ENCODE data around the gene FHAD1. TPM values are rescaled to one million over a fixed set of nuclear protein-coding genes. Genes with fewer than 3 reads are reported as not detected.
A peak's percentile ranks its signal among the peaks of the same experiment; 100 is the strongest.

The FHAD1 gene
- total RNA-seq, 1 donor from 2014 or later = not detected

GRCh38 chr1:15435239-15436077 lies 188.4 kb downstream of the FHAD1 start:
- Histone ChIP-seq H3K36me3 (ENCODE audit: control insufficient read depth, insufficient read depth, low read length) (peaks cover 3% of the 10 kb centered on the region), H3K27me3 (ENCODE audit: control insufficient read depth, insufficient read depth, low read length) (no peaks in the 10 kb centered on the region), H3K4me3 (ENCODE audit: low read depth, low read length) (no peak overlapping the region)
- no peak for TF ChIP-seq CTCF (IDR thresholded peaks at IDR 0.05; ENCODE audit: insufficient read depth, low read length, severe bottlenecking)
- DNase-seq (ENCODE audit: low read depth) = no peak
- FAIRE-seq = peak; percentile 96

GRCh38 chr1:15436881-15437442 lies 189.9 kb downstream of the FHAD1 start:
- FAIRE-seq = no peak
- no peak for DNase-seq (ENCODE audit: low read depth)
- Histone ChIP-seq H3K27me3 (ENCODE audit: control insufficient read depth, insufficient read depth, low read length) (no peaks in the 10 kb centered on the region), H3K36me3 (ENCODE audit: control insufficient read depth, insufficient read depth, low read length) (no peaks in the 10 kb centered on the region), H3K4me3 (ENCODE audit: low read depth, low read length) (no peak overlapping the region)
- TF ChIP-seq CTCF (IDR thresholded peaks at IDR 0.05; ENCODE audit: insufficient read depth, low read length, severe bottlenecking) = no peak

GRCh38 chr1:15439325-15439724 lies 192.3 kb downstream of the FHAD1 start:
- no peaks in the 10 kb centered on the region for H3K36me3 ChIP-seq (ENCODE audit: control insufficient read depth, insufficient read depth, low read length)
- FAIRE-seq (no peak), DNase-seq (ENCODE audit: low read depth) (no peak)
- TF ChIP-seq CTCF (IDR thresholded peaks at IDR 0.05; ENCODE audit: insufficient read depth, low read length, severe bottlenecking) = no peak
- no peaks in the 10 kb centered on the region for H3K27me3 ChIP-seq (ENCODE audit: control insufficient read depth, insufficient read depth, low read length)
- H3K4me3 ChIP-seq (ENCODE audit: low read depth, low read length) = no peak overlapping the region

GRCh38 chr1:15440357-15440756 lies 193.3 kb downstream of the FHAD1 start:
- FAIRE-seq = no peak
- H3K27me3 ChIP-seq (ENCODE audit: control insufficient read depth, insufficient read depth, low read length) = no peaks in the 10 kb centered on the region

GRCh38 chr1:15441247-15441646 lies 194.2 kb downstream of the FHAD1 start:
- FAIRE-seq = no peak
- no peak for DNase-seq (ENCODE audit: low read depth)
- TF ChIP-seq CTCF (IDR thresholded peaks at IDR 0.05; ENCODE audit: insufficient read depth, low read length, severe bottlenecking) = no peak
- Histone ChIP-seq H3K4me3 (ENCODE audit: low read depth, low read length) (no peak overlapping the region), H3K36me3 (ENCODE audit: control insufficient read depth, insufficient read depth, low read length) (no peaks in the 10 kb centered on the region), H3K27me3 (ENCODE audit: control insufficient read depth, insufficient read depth, low read length) (no peaks in the 10 kb centered on the region)

More at GRCh38 chr1:15440357-15440756, 193.3 kb downstream of the FHAD1 start:
- Histone ChIP-seq H3K4me3 (ENCODE audit: low read depth, low read length) (no peak overlapping the region), H3K36me3 (ENCODE audit: control insufficient read depth, insufficient read depth, low read length) (no peaks in the 10 kb centered on the region)
- no peak for TF ChIP-seq CTCF (IDR thresholded peaks at IDR 0.05; ENCODE audit: insufficient read depth, low read length, severe bottlenecking)
- no peak for DNase-seq (ENCODE audit: low read depth)

Data from bronchial epithelial cell (primary cell).